MCF 10A (cell line): ENCODE results near the gene CES1. TPM values are rescaled to one million over a fixed set of nuclear protein-coding genes. Genes with fewer than 3 reads are reported as not detected.
"Not testable (repeated sequence)": the region's sequence is repeated elsewhere in the genome, so short reads cannot be mapped to it uniquely, and the experiment has no call there.

Source experiments
- BruUV-seq: library from RNA; stranded (reverse); fragments of 400-500 nt; replicated peaks from 2 replicates; lab custom pipeline; 2021; lab: Mats Ljungman, UMichigan
- CTCF ChIA-PET: fragments of 300-600 bp; sonication (Branson Sonifier 250); formaldehyde crosslinking; extraction: SDS; loops from one replicate; lab custom pipeline; 2021; ENCODE audit warnings: antibody characterized with exemption, inconsistent platforms; lab: Yijun Ruan, JAX
- POLR2A ChIA-PET: fragments of 300-600, 350-650 bp; sonication (Branson Sonifier 250); formaldehyde crosslinking; extraction: SDS; loops from one replicate; lab custom pipeline; 2020; ENCODE audit warnings: antibody characterized with exemption, inconsistent platforms; lab: Yijun Ruan, JAX
- DNase-seq: peaks from one replicate; pipeline ENCODE4 v3.0.0-alpha.2; 2018; ENCODE audit not compliant: unreplicated experiment
- H3K27ac Mint-ChIP-seq: one replicate; pipeline ENCODE4 v1.8.0; 2022; ENCODE audit warnings: mild to moderate bottlenecking, low read depth, mixed read lengths; ENCODE audit not compliant: unreplicated experiment
- H3K27me3 Mint-ChIP-seq: one replicate; pipeline ENCODE4 v1.8.0; 2022; ENCODE audit warnings: mixed read lengths; ENCODE audit not compliant: insufficient read depth, unreplicated experiment
- H3K36me3 Mint-ChIP-seq: one replicate; pipeline ENCODE4 v1.8.0; 2022; ENCODE audit warnings: mild to moderate bottlenecking, moderate library complexity, mixed read lengths; ENCODE audit not compliant: insufficient read depth, unreplicated experiment
- H3K4me1 Mint-ChIP-seq: one replicate; pipeline ENCODE4 v1.8.0; 2022; ENCODE audit warnings: mixed read lengths; ENCODE audit not compliant: insufficient read depth, unreplicated experiment
- H3K4me3 Mint-ChIP-seq: one replicate; pipeline ENCODE4 v1.8.0; 2022; ENCODE audit warnings: mild to moderate bottlenecking, moderate library complexity, mixed read lengths; ENCODE audit not compliant: unreplicated experiment
- H3K9me3 Mint-ChIP-seq: one replicate; pipeline ENCODE4 v1.8.0; 2022; ENCODE audit warnings: mixed read lengths; ENCODE audit not compliant: unreplicated experiment
- intact Hi-C: fragments of 100-400 bp; cut with micrococcal nuclease; formaldehyde crosslinking; loops from 2 replicates; pipeline ENCODE4 v1.14.1; 2022
- total RNA-seq: library from RNA; stranded (reverse); gene quantifications from 2 replicates; pipeline ENCODE4 v1.2.3, GENCODE V29; 2022
- TF ChIP-seq, protein P1 (sequence below): fragments of 200-600 bp; IDR thresholded peaks from one replicate; pipeline ENCODE4 v1.8.0; 2022; ENCODE audit warnings: antibody characterized with exemption, mild to moderate bottlenecking; ENCODE audit not compliant: unreplicated experiment

The CES1 gene
- total RNA-seq, 1 experiment from 2014 or later = not detected

GRCh38 chr16:55839115-55839514, 6.2 kb upstream of the CES1 start:
- Mint-ChIP-seq H3K4me1 (peaks cover 15% of the 10 kb centered on the region), H3K4me3 (no peak overlapping the region), H3K27ac (no peak overlapping the region), H3K9me3 (no peaks in the 10 kb centered on the region), H3K36me3 (no peaks in the 10 kb centered on the region), H3K27me3 (no peaks in the 10 kb centered on the region)
- TF ChIP-seq, protein P1, sequence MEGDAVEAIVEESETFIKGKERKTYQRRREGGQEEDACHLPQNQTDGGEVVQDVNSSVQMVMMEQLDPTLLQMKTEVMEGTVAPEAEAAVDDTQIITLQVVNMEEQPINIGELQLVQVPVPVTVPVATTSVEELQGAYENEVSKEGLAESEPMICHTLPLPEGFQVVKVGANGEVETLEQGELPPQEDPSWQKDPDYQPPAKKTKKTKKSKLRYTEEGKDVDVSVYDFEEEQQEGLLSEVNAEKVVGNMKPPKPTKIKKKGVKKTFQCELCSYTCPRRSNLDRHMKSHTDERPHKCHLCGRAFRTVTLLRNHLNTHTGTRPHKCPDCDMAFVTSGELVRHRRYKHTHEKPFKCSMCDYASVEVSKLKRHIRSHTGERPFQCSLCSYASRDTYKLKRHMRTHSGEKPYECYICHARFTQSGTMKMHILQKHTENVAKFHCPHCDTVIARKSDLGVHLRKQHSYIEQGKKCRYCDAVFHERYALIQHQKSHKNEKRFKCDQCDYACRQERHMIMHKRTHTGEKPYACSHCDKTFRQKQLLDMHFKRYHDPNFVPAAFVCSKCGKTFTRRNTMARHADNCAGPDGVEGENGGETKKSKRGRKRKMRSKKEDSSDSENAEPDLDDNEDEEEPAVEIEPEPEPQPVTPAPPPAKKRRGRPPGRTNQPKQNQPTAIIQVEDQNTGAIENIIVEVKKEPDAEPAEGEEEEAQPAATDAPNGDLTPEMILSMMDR = no peak
- POLR2A ChIA-PET = no interaction called here
- CTCF ChIA-PET = interaction anchor here (1.0 to 5.0 kb wide), 4 partner anchors 125 to 374 kb away, joined by 4 to 112 read pairs (median 33); no protein-coding TSS in a partner anchor
- no TSS peak for BruUV-seq
- intact Hi-C loops = no loop called here
- DNase-seq = no peak

GRCh38 chr16:55836158-55836611, 3.3 kb upstream of the CES1 start:
- Mint-ChIP-seq H3K4me1 (peaks cover 15% of the 10 kb centered on the region), H3K4me3 (no peak overlapping the region), H3K9me3 (no peaks in the 10 kb centered on the region), H3K27ac (peak overlapping the region; percentile 51), H3K36me3 (no peaks in the 10 kb centered on the region), H3K27me3 (peaks cover 2% of the 10 kb centered on the region)
- TF ChIP-seq, protein P1 = no peak
- ChIA-PET POLR2A (interaction anchor here (0.9 to 1.2 kb wide), 3 partner anchors 11 to 410 kb away, joined by 3 to 4 read pairs (median 3); no protein-coding TSS in a partner anchor), CTCF (interaction anchor here (1.0 to 1.2 kb wide), 4 partner anchors 123 to 372 kb away, joined by 3 to 4 read pairs (median 4); no protein-coding TSS in a partner anchor)
- peak; percentile 72 for DNase-seq
- intact Hi-C loops = no loop called here
- no TSS peak for BruUV-seq

DNA sequence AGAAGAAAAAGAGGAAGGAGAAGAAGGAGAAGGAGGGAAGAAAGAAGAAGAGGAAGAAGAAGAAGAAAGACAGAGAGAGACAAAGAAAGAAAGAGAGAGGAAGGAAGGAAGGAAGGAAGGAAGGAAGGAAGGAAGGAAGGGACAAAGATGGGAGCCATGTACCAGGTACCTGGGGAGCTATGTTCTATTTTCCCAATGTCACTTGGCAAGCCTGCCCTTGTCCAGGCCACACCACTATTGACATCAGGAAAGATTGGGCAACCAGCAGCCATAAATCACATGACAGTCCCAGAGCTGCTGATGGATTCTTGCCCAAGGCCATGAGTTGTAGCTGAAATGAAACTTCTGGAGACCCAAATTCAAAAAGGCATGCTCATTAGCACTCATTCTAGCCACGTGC, 2.7 kb upstream of the CES1 start:
- Mint-ChIP-seq H3K36me3 (no peaks in the 10 kb centered on the region), H3K4me3 (no peak overlapping the region), H3K27ac (no peak overlapping the region), H3K4me1 (peaks cover 15% of the 10 kb centered on the region), H3K9me3 (no peaks in the 10 kb centered on the region), H3K27me3 (peaks cover 8% of the 10 kb centered on the region)
- TF ChIP-seq, protein P1 = no peak
- intact Hi-C loops = no loop called here
- BruUV-seq = no TSS peak
- CTCF ChIA-PET = interaction anchor here (0.6 to 1.2 kb wide), 6 partner anchors 17 to 371 kb away, joined by 3 to 4 read pairs (median 3); no protein-coding TSS in a partner anchor
- peak; percentile 79 for DNase-seq
- POLR2A ChIA-PET = interaction anchor here (0.9 to 1.2 kb wide), 3 partner anchors 10 to 410 kb away, joined by 3 to 4 read pairs (median 3); no protein-coding TSS in a partner anchor

DNA sequence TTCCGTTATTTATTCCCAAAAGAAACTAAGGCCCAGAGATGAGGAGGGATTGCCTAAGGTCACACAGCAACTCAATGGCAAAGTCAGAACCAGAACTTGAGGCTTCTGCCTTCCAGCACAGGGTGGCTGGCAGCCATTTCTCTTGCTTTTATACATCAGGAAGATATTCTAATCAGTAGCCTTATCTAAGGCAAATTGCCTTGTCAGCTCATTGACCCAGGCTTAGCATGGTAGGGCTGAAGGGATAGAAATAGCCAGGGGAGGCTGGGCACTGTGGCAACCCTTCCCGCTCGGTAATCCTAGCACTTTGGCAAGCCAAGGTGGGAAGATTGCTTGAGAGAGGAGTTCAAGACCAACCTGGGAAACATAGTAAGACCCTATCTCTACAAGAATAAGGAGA, 2.3 kb upstream of the CES1 start:
- BruUV-seq, H3K36me3 Mint-ChIP-seq, H3K9me3 Mint-ChIP-seq, intact Hi-C loops, H3K4me3 Mint-ChIP-seq, H3K27ac Mint-ChIP-seq, DNase-seq: not testable (repeated sequence)
- POLR2A ChIA-PET = interaction anchor here (0.9 to 1.2 kb wide), 3 partner anchors 10 to 409 kb away, joined by 3 to 4 read pairs (median 3); no protein-coding TSS in a partner anchor
- CTCF ChIA-PET = interaction anchor here (0.6 to 1.2 kb wide), 5 partner anchors 18 to 133 kb away, joined by 3 to 4 read pairs (median 3); no protein-coding TSS in a partner anchor
- H3K4me1 Mint-ChIP-seq = peaks cover 15% of the 10 kb centered on the region
- peaks cover 12% of the 10 kb centered on the region for H3K27me3 Mint-ChIP-seq
